ENCODE results near the gene OLFML2B.
"Not testable (repeated sequence)": the region's sequence is repeated elsewhere in the genome, so short reads cannot be mapped to it uniquely, and the experiment has no call there.

The OLFML2B gene

DNA sequence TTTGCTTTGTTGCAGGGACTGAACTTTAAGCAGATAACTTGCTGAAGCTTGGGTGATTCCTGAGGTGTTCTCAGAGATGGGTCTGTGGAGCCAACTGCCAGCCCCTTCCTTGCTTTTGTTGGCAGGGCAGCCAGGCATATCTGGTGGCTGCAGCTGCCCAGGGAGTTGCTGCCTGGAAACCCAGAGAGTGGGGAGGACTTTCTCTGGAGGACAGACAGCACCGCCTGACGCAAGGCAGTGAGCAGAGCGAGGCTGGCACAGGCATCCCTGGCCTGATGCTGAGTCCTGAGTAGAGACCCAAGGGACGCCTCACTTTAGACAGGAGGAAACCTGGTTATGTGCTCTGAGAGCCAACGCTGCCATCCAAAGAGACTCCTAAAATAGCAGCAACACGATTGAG is 9.8 kb upstream of the OLFML2B start:
- DNase-seq, result peak; percentile 38

DNA sequence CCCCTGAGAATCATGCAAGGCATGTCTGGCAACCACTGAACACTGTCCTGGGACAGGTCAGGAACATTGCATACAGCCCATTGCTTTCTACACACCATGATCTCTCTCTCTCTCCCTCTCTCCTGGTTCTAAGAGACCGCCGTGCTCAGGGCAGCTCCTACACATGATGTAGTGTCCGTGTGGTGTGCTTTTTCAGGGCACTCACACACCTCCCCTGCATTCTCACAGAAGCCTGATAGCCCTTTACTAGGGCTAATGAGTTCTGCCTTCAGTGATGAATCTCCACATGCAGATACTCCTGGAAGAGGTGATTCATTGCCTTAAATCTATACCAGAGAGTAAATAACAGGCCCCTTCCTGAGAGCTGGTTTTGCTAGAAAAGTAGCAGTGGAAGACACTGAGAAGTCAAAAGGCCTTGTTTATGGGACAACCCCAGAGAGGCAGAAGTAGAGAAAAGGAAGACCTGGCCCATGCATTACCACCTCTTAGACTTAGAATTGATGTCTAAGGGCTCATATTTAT is 7.2 kb upstream of the OLFML2B start:
- DNase-seq, result no peak

DNA sequence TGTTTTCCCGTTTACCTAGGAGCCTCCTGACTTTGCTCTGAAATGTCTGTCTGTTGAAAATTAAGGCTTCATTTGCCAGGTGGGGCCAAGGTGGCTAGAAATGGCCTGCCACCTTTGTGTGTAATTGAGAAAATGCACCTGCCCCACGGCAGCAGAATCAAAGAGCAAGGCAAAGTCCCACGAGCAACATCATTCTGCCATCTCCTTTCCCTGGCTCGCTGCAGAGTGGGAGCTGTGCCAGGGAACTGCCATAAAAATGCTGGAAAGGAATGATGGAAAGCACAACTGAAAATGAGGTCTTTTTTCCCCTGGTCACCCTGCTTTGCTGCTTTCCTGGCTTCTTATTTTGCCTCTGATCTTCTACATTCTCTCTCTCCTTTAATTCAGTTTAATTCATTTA is 5.5 kb upstream of the OLFML2B start:
- no peak for DNase-seq

DNA sequence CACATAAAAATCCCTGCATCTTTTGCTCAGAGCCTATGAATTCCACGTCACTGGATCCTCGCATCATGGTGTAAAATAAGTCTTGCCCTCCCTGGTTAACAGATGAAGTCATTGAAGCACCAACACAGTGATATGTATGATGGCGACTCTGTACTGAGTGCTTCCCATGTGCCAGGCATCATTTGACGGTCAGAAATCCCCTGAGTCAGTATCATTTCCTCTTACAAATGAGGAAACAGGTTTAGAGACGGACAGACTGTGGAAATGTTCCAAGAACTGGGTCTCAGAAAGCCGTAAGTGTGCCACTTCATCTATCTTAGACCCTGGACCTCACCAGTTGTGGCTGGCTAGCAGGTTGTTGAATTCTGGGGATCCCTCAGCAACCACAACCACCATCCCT is 5.1 kb upstream of the OLFML2B start:
- peak; percentile 23 for DNase-seq

DNA sequence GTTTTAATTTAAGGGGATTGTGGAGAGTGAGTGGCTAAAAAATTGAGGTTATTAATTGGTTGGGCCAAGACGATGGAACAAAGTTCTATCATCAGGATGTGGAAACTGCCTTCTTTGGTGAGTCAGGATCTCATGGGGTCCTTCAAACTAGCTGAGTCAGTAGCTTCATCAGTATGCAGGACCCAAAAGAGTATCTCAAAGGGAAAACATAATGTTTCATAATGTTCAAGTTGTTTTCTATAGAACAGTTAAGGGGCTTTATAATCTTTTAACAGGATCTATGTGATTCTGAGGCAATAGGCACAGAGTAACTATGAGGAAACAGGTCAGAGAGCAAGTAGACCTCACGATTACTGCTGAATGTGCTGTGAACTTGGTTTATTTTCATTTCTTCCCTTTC is 3.2 kb upstream of the OLFML2B start:
- DNase-seq, result no peak

DNA sequence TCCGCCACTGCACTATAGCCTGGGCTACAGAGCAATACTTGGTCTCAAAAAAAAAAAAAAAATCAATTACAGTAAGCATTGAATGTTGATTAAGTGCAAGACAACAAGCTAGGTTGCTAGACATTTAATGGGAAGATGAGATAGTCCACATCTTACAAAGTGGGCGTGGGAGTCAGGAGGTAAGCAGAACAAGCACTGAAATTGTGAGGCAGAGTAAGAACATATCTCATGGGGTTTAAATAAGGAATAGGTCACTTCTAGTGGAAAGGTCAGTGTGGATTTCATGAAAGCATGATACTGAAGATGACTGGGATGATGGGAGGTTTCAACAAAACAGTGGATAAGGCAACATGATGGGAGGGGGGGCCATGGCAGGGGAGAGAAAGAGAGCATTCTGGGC is 1.9 kb upstream of the OLFML2B start:
- no peak for DNase-seq

DNA sequence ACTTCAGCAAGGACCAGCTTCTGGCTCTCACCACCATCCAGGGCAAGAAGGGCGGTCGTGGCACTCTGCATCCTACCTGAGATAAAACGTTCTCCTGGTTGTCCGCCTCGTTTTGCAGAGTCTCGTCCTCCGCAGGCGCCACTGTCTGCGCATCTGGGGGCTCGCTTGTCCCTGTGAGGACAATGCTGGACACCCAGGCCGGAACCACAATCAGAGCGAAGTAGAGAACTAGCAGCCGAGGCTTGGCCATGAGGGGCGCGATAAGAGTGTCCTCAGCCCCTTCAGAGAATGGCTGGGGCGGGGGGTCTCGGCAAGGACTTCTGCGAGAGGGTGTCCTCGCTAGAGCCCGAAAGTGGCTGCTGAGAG is 505 bp downstream of the OLFML2B start:
- DNase-seq, result no peak

DNA sequence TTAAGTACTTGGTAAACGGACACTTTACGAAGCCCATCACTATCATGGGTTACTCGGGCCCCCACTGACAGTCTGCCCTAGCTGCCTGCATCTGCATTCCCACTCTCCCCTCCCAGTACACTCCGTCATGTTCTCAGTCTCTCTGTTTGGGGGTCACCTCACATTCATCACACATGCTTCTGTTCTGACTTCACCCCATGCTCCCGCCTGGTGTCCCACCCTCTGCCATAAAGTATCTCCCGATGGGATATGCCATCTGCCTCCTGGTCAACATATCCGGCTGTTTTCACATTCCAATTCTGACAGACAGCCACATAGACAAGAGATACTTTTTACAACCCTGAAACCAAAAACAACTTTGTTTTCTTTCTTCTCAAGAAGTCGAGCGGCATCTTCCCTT is 1.0 kb downstream of the OLFML2B start:
- DNase-seq, result no peak

DNA sequence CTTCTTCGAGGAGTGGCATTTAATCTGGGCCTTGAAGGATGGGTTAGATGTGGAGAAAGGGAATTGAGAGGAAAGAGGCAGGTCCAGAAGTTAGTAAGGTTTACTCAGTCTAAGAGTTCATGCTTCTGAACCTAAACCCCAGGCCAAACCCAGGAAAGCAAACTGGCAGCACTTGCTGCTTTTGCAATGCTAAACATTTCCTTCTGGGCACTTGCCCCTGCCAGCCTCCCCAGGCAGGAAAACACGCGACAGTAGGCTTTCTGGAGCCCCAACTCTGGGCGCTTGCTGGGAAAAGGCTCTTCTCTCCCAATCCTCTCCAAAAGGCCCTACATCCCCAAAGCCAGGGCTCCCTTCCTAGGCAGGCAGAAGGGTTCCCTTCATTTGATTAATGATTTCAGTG is 2.5 kb downstream of the OLFML2B start:
- no peak for DNase-seq

DNA sequence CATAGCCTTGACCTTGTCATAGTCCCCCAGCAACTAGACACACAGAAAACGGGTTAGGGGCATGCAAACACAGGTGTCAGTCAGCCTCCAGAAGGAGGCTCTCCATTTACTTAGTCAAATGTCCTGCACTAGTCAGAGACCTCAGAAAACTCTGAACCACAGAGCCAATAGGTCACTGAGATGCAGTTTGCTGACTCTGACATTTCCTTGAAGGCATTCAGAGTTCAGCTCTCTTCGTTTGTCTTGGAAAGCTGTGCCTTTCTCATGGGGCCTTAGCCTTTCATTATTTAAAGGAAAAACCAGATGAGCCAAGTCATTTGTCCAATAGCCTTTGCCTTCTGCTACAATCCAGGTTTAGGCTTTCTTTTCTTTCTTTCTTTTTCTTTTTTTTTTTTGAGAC is 3.5 kb downstream of the OLFML2B start:
- DNase-seq, result no peak

DNA sequence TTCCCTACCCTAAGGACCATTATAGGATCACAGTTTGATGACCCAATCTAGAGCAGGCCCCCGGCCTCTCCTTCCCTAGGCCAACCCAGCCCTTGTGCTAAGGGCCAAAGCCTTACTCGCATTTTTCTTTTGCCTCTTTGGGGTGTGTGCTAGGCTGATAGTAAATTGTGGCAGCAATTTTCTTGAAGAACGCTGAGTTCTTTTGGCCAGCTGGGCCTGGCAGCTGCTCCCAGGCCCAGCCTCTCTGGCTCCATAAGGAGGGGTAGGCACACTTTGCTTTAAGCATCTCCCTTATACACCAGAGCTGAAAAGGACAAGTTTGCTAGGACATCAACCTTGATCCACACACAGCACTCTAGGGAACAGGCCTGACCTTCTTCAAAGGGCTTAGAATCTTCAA is 4.2 kb downstream of the OLFML2B start:
- no peak for DNase-seq

DNA sequence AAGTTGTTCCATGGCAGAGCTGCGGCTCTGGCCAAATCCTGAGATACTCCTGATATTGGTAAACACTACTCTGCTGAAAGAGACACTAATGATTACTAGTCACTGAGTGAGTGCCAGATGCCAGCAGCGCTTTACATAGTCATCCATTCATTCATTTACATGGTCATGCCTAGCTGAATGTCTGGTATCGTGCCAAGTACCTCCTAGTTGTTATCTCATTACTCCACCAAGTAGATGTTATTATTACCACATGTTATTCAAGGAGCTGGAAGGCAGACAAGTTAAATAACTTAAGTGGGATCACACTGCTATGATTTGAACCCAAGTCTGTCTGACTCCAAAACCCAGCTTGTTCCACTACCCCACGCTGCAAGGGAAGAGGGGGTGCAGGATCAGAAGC is 4.7 kb downstream of the OLFML2B start:
- DNase-seq, result peak; percentile 84

DNA sequence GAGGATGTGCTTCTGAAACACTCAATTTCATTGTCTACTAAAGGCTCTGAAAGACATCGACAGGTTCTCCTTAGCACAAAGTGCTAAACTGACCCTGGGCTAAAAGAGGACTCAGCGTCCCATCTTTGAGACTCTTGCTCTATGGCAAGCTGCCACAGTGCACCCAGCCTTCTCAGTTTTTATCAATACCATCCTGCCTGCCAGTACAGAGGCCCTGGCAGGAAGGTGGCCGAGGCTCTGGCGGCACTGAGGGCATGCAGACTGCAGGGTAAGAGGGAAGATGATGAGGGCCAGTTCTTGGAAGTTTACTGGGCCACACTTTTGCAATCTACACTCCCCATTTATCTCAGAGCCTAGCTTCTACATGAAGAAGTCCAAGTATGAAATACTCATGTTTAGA is 5.3 kb downstream of the OLFML2B start:
- peak; percentile 45 for DNase-seq

DNA sequence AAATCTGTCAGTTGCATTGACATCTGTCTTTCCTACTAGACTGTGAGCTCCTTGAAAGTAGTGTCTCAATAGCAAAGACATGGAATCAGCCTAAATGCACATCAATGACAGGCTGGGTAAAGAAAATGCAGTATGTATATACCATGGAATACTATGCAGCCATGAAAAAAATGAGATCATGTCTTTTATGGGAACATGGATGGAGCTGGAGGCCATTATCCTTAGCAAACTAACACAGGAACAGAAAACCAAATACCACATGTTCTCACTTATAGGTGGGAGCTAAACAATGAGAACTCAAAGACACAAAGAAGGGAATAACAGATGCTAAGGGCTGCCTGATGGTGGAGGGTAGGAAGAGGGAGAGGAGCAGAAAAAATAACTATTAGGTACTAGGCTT is 5.9 kb downstream of the OLFML2B start:
- DNase-seq, result not testable (repeated sequence)

DNA sequence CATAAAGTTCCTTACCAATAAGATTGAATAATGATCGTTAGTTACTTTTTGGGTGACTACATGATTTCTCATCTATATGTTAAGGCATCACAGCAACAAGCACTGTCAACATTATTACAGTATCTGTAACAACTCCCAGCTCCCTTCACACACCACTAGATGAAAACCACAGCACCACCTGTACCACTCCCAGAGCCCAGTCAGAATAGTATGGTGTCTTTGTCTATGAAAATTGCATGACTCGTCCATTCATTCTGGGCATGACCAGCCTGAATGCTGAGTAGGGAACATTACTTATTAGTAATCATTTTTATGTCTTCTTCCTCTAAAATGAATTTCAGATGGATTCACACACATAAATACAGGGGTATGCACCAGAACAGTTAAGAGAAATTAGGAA is 7.0 kb downstream of the OLFML2B start:
- DNase-seq, result no peak

DNA sequence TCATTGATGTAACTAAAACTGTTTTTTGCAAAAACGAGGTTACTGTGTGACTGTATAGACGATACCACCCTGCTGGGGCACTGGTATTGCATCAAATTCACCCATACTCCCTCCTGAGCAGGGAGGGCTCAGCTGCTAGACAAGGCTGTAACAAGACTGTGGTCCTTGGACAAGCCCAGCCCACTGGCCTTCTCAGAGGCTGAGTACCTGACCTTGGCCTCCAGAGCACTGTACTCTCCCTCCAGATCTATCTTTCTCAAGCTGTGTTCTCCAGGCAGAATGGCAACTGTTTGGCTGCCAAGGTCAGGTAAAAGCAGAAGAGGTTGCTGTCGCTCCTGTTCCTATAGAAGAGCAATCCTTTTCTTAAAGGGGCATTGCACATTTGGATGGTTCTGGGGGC is 8.5 kb downstream of the OLFML2B start:
- DNase-seq, result no peak

DNA sequence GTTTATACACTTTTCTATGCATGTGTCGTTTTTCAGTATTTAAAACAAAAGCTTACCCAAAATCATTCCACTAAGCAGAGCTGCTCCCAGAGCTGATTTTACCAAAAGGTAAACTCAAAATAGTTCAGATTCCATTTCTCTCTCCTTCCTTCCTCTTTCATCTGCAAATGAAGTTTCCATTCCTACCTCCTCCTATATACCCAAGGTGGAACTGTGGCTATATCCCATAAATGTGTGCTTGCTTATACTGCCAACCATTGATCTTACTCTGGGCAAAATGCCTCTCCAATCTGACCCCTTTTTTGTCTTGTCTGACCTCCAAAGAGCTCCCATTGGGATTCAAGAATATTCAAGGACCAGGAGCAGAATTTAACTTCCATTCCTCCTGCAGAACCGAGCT is 9.5 kb downstream of the OLFML2B start:
- no peak for DNase-seq

DNA sequence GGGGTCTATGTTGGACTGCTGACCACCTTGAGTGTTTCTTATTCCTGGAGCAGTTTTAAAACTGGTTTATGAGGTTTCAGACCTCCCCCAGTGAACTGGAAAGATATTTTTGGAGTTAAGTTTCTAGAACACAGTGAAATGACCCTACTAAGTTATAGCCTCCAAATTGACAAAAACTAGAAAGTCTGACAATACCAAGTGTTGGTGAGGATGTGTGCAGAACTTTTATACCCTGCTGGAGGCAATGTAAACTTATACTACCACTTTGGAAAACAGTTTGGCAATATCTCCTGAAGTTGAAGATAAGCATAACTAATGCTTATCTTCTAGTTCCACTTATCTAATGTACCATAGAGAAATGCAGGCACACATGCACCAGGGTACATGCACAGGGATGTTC is 10.4 kb downstream of the OLFML2B start:
- DNase-seq, result no peak

DNA sequence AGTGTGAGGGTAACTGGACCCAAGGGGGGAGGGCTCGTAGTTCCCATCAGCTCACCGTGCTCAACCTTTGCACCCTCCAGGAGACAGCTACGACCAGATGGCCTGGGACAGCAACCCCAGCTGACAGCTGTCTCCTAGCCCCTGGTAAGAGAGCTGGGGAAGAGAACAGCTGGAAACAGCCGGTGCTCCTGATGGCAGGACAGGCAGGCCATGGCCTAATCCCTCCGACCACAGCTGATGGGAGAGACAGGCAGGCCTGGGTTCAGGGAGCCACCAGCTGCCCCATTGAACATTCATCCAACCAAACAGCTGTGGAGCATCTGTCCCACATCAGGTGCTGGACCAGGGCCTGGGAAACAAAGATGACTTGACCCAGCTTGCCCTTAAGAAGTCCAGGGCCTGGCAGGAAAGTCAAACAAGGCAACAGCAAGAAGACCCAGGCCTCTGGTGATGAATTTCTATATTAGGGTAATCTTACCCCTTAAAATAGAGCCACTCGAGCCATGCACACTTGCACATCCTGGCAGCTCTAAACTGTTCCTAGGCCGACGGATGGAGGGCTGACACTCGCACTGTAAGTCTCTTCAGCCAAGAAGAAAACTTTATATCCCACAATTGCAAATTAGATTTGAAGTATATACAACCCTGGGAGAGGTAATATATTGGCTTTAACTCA is 12.2 kb downstream of the OLFML2B start:
- no peak for DNase-seq

DNA sequence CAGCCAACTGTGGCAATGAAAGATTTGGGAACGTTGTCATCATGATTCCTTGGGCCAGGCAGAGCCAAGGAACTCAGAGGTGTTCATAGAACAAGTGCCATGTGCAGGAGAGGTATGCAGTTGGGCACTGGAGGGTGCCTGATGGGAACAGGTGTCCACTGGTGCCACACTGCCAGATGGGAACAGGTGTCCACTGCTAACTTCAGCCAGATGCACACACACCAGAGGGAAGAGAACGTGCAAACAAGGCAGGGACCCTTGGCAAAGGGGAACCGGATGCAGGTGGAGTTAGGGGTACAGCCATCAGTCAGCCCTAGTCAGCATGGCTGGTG is 13.5 kb downstream of the OLFML2B start:
- no peak for DNase-seq

DNA sequence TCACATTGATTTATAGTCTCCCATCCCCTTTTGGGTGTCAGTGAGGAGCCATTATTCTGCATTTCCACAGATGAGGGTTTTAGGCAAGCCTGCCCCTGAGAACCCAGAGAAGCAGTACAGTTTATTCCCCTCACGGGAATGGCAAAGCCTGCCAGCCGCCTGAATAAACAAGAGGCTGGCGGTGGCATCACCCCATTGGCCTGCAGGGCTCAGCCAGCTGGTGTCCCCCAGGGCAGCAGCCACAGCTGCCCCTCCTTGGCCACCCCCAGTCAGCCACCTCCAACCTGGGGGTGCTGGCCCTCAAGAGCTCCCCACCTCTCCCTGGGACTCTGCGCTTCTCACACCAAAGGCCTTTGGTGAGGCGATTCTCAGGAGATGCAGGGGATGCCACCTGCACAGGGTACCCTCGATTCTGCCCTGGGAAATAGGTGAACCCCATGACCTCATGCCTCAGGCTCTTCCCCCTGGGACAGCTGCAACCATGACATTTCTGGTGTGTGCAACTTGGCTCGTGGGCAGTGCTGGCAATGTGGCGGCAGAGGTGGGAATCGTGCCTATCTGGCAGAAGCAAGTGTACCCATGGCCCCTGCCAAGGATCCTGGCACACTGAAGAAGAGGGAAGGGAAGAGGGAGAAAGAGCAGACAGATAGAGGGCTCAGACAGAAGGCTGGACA is 14.0 kb downstream of the OLFML2B start:
- DNase-seq, result no peak

DNA sequence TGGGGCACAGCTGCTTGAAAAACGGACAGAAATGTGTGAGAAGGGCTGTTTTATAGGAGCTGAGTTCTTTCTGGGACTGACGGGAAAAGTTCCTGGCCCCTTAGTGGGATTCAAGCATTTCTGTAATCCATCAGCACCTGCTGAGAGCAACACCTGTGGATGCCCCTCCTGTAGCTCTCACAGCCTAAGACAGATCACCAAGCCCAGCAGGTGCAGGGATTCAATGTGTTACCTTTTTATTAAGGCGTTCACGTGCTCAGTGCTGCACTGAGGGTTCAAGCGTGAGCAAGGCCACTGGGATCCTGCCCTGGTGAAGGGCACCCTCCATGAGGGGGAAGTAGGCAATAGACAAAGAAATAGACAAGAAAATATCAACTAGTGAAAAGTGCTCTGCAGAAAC is 14.9 kb downstream of the OLFML2B start:
- no peak for DNase-seq

DNA sequence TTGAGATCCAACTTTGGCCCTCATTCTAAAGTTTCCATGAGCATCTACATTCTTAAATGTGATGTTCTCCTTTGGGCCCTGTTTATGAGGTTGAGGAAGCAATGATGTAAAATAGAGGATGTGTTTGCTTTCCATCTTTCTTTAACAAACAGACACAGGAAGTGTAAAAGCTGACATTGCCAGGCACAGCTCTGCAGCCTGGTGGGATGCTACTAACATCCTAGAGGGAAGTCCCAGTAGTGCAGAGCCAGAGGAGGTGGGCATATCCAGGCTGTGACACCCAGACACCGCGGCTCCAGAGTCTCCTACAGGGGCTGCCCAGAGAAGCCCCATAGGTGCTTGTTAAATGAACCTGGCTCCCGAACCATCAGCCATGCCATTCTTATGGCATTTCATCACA is 16.2 kb downstream of the OLFML2B start:
- DNase-seq, result no peak

DNA sequence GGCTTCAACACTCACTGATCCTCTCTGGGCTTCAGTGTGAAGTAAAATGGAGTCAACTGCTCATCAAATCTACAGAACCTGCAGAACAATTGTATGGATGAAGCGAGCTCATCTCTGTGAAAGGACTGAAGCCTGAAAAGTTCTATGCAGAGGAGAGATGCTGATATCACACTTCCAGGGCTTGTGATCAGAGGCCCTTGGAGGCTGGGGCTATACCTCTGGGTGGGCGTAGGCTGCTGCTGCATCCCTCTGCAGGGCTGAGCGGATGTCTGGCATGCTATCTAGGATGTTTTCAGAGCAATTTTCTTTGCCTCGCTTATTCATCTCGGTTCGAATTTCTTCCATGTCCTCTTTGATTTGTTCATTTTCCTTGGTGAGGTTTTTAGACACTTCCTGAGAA is 17.6 kb downstream of the OLFML2B start:
- no peak for DNase-seq

DNA sequence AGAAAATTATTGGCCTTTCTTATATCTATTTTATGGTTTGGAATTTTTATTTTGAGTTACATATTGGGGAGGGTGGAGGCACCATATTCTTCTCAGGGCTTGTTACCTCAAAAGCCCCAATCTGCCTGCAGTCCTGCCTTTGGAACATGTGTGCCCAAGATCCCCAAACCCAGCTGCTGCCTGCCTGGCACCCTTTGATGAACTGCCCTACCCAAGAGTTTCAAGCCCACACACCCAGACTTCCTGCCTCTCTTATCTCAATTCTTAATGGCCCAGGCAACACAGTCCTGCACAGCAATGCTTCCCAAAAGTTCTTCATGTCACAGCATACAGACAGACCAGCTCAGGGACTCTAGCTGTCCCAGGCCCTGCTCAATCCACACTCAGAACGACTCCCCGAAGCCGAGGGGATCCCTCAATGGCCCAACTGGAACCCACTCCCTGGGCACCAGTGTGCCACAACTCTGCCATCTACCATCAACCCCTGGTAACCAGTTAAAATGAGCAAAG is 19.2 kb downstream of the OLFML2B start:
- DNase-seq, result peak; percentile 85
